IMR-90 (cell line): ENCODE measurements around the gene ABCA7. TPM values are rescaled to one million over a fixed set of nuclear protein-coding genes. Genes with fewer than 3 reads are reported as not detected.

Experiments used
- ATAC-seq: fragments of 200-7000 bp; cut with Tn5 transposase; 2 replicates; pipeline ENCODE4 v1.9.1; 2020; ENCODE audit warnings: low read depth, mild to moderate bottlenecking, moderate library complexity
- BruUV-seq: library from RNA; stranded (reverse); fragments of 400-500 nt; replicated peaks from 2 replicates; lab custom pipeline; 2021; lab: Mats Ljungman, UMichigan
- CTCF ChIA-PET: fragments of 300-600 bp; formaldehyde crosslinking; extraction: SDS; loops from one replicate; lab custom pipeline; 2021; ENCODE audit warnings: antibody characterized with exemption; lab: Yijun Ruan, JAX
- POLR2A ChIA-PET: fragments of 300-600 bp; sonication (Branson Sonifier 250); formaldehyde crosslinking; loops from one replicate; lab custom pipeline; 2022; ENCODE audit warnings: antibody characterized with exemption; ENCODE audit not compliant: unreplicated experiment; lab: Charles Lee
- DNase-seq: peaks from one replicate; pipeline ENCODE4 v3.0.0; 2013
- H2AFZ ChIP-seq: replicated peaks from 2 replicates; pipeline ENCODE3; 2013; ENCODE audit warnings: low read length, mild to moderate bottlenecking; ENCODE audit not compliant: poor library complexity
- H2AK5ac ChIP-seq: 2 replicates; pipeline ENCODE4 v1.6.1; 2013; ENCODE audit warnings: low read depth, low read length, inconsistent platforms
- H2AK9ac ChIP-seq: replicated peaks from 2 replicates; pipeline ENCODE3; 2013; ENCODE audit warnings: mild to moderate bottlenecking, low read depth, low read length, moderate library complexity; ENCODE audit not compliant: poor library complexity
- H2BK120ac ChIP-seq: 2 replicates; pipeline ENCODE4 v1.6.1; 2013; ENCODE audit warnings: low read depth, low read length, inconsistent platforms
- H2BK15ac ChIP-seq: 3 replicates; pipeline ENCODE4 v1.6.1; 2013; ENCODE audit warnings: low read depth, low read length, inconsistent platforms
- H2BK20ac ChIP-seq: 2 replicates; pipeline ENCODE4 v1.6.1; 2013; ENCODE audit warnings: low read depth, mild to moderate bottlenecking, inconsistent platforms, low read length, moderate library complexity
- H2BK5ac ChIP-seq: 2 replicates; pipeline ENCODE4 v1.6.1; 2013; ENCODE audit warnings: mild to moderate bottlenecking, low read depth, low read length, inconsistent platforms; ENCODE audit not compliant: poor library complexity, severe bottlenecking
- H3K14ac ChIP-seq: replicated peaks from 2 replicates; pipeline ENCODE4 v1.6.1; 2013; ENCODE audit warnings: low read depth, low read length, inconsistent platforms
- H3K18ac ChIP-seq: 2 replicates; pipeline ENCODE4 v1.6.1; 2013; ENCODE audit warnings: low read depth, low read length, control low read depth
- H3K23ac ChIP-seq: 2 replicates; pipeline ENCODE4 v1.6.1; 2013; ENCODE audit warnings: low read depth, low read length, inconsistent platforms
- H3K27ac ChIP-seq: 2 replicates; pipeline ENCODE4 v1.5.1; 2013; ENCODE audit warnings: mild to moderate bottlenecking, control low read depth, low read length; ENCODE audit not compliant: insufficient read depth
- H3K27me3 ChIP-seq: 2 replicates; pipeline ENCODE4 v1.6.1; 2013; ENCODE audit warnings: low read length; ENCODE audit not compliant: control insufficient read depth, insufficient read depth
- H3K36me3 ChIP-seq: 2 replicates; pipeline ENCODE4 v1.6.1; 2013; ENCODE audit warnings: low read length, mixed read lengths; ENCODE audit not compliant: control insufficient read depth, insufficient read depth
- H3K4ac ChIP-seq: 2 replicates; pipeline ENCODE4 v1.6.1; 2013; ENCODE audit warnings: low read depth, low read length, inconsistent platforms
- H3K4me1 ChIP-seq: 2 replicates; pipeline ENCODE4 v1.6.1; 2013; ENCODE audit warnings: low read length, mixed read lengths; ENCODE audit not compliant: control insufficient read depth, insufficient read depth
- H3K4me2 ChIP-seq: 2 replicates; pipeline ENCODE4 v1.6.1; 2013; ENCODE audit warnings: low read depth, mild to moderate bottlenecking, control low read depth, low read length, moderate library complexity
- H3K4me3 ChIP-seq: 2 replicates; pipeline ENCODE4 v1.5.1; 2013; ENCODE audit warnings: low read depth, mild to moderate bottlenecking, control low read depth, low read length, moderate library complexity; ENCODE audit not compliant: insufficient read depth
- H3K56ac ChIP-seq: 2 replicates; pipeline ENCODE4 v1.6.1; 2013; ENCODE audit warnings: low read length, inconsistent platforms; ENCODE audit not compliant: insufficient read depth; ENCODE audit errors: extremely low read depth
- H3K79me1 ChIP-seq, 2 experiments: 2 replicates each; pipeline ENCODE4 v1.6.1; 2013; ENCODE audit warnings: low read length in 2 of 2, inconsistent platforms in 1 of 2, low read depth in 1 of 2
- H3K9ac ChIP-seq: 2 replicates; pipeline ENCODE4 v1.6.1; 2013; ENCODE audit warnings: low read depth, low read length, control low read depth
- H3K9me1 ChIP-seq: 2 replicates; pipeline ENCODE4 v1.6.1; 2013; ENCODE audit warnings: low read length, inconsistent platforms; ENCODE audit not compliant: insufficient read depth
- H3K9me3 ChIP-seq: 2 replicates; pipeline ENCODE4 v1.6.1; 2013; ENCODE audit warnings: low read length; ENCODE audit not compliant: control insufficient read depth, insufficient read depth
- H4K20me1 ChIP-seq: 2 replicates; pipeline ENCODE4 v1.6.1; 2013; ENCODE audit warnings: low read length, inconsistent platforms; ENCODE audit not compliant: insufficient read depth
- H4K5ac ChIP-seq: 2 replicates; pipeline ENCODE4 v1.6.1; 2013; ENCODE audit warnings: mild to moderate bottlenecking, low read depth, low read length, control low read depth
- H4K8ac ChIP-seq, 2 experiments: 2 replicates each; pipeline ENCODE4 v1.6.1; 2013; ENCODE audit warnings: low read depth in 2 of 2, low read length in 2 of 2, control low read depth in 1 of 2, inconsistent platforms in 1 of 2
- H4K91ac ChIP-seq: 2 replicates; pipeline ENCODE4 v1.6.1; 2013; ENCODE audit warnings: low read depth, low read length, inconsistent platforms; ENCODE audit not compliant: insufficient read depth
- BHLHE40 ChIP-seq: fragments of 150-350 bp; IDR thresholded peaks from 2 replicates; pipeline ENCODE4 v1.6.1; 2016; ENCODE audit warnings: mild to moderate bottlenecking, low read depth, low read length
- ELK1 ChIP-seq: fragments of 150-350 bp; IDR thresholded peaks from 2 replicates; pipeline ENCODE4 v1.6.1; 2016; ENCODE audit warnings: low read depth, mild to moderate bottlenecking, low read length, moderate library complexity, borderline replicate concordance
- MAZ ChIP-seq: IDR thresholded peaks from 2 replicates; pipeline ENCODE4 v1.6.1; 2012; ENCODE audit warnings: low read depth, mild to moderate bottlenecking, low read length, improper control_type of control experiment, moderate library complexity, borderline replicate concordance
- NFE2L2 ChIP-seq: fragments of 150-350 bp; IDR thresholded peaks from 2 replicates; pipeline ENCODE4 v1.6.1; 2016; ENCODE audit warnings: low read depth, mild to moderate bottlenecking, low read length
- RAD21 ChIP-seq: IDR thresholded peaks from 2 replicates; pipeline ENCODE4 v1.6.1; 2012; ENCODE audit warnings: low read length, improper control_type of control experiment
- RFX5 ChIP-seq: IDR thresholded peaks from 2 replicates; pipeline ENCODE4 v1.8.0; 2012; ENCODE audit warnings: low read depth, mild to moderate bottlenecking, low read length, moderate library complexity
- SMC3 ChIP-seq: fragments of 150-350 bp; IDR thresholded peaks from 2 replicates; pipeline ENCODE4 v1.6.1; 2016; ENCODE audit warnings: low read depth, mild to moderate bottlenecking, antibody characterized with exemption, low read length, moderate library complexity
- USF2 ChIP-seq: fragments of 150-350 bp; IDR thresholded peaks from 2 replicates; pipeline ENCODE4 v1.6.1; 2017; ENCODE audit warnings: mild to moderate bottlenecking, antibody characterized with exemption, low read length, low read depth
- WGBS, 2 experiments: methylation state at CpG; one replicate each; pipeline versions ENCODE4 v1.1.5 to v1.1.7; 2013; ENCODE audit warnings: missing lambda C conversion rate in 2 of 2; ENCODE audit not compliant: insufficient read length in 1 of 2; ENCODE audit errors: extremely low coverage in 2 of 2; 5-methylcytosine and 5-hydroxymethylcytosine counted together
- dilution Hi-C: fragments of 300-500 bp; cut with HindIII; formaldehyde crosslinking; loops from one replicate; pipeline ENCODE4 v1.14.3; 2018; ENCODE audit warnings: low sequenced_read_pairs; ENCODE audit not compliant: unreplicated experiment
- in situ Hi-C: fragments of 300-500 bp; cut with MboI; formaldehyde crosslinking; loops from 3 replicates; pipeline ENCODE4 v1.14.3; 2019; ENCODE audit warnings: low sequenced_read_pairs, inconsistent platforms, mixed read lengths
- intact Hi-C: fragments of 100-400 bp; cut with micrococcal nuclease; formaldehyde crosslinking; loops from 2 replicates; pipeline ENCODE4 v1.10.0; 2022
- polyA plus RNA-seq, 3 experiments: library from polyadenylated mRNA; depleted of rRNA; stranded (reverse); fragments of >200 nt; gene quantifications; 2 replicates each; pipeline ENCODE4 v1.2.3, GENCODE V29; 2012; ENCODE audit warnings: low replicate concordance in 1 of 3
- total RNA-seq: library from RNA; depleted of rRNA; stranded (reverse); fragments of >200 nt; gene quantifications from 2 replicates; pipeline ENCODE4 v1.2.3, GENCODE V29; 2012

The ABCA7 gene
- total and polyA plus RNA-seq, 2 of the 4 experiments (the other 2 are of a cell fraction): 0.36 to 3.3 TPM

GRCh38 chr19:1087813-1088415, 48.0 kb downstream of the ABCA7 start:
- ATAC-seq: no peak
- in situ Hi-C loops: no loop called here
- Histone ChIP-seq H3K79me1 (peaks cover 0 to 9% of the 10 kb centered on the region in 2 experiments; a peak in 1 of 4 replicates), H2BK120ac (no peak overlapping the region), H4K20me1 (peaks cover 11% of the 10 kb centered on the region), H3K36me3 (peaks cover 39% of the 10 kb centered on the region), H2BK5ac (no peak overlapping the region), H3K4me1 (no peaks in the 10 kb centered on the region), H2AK9ac (no peak overlapping the region), H3K4me2 (no peak overlapping the region), H2AFZ (no peak overlapping the region), H3K23ac (no peak overlapping the region), H2AK5ac (no peak overlapping the region), H4K91ac (no peak overlapping the region), H2BK15ac (no peak overlapping the region), H3K18ac (no peak overlapping the region), H3K9ac (no peak overlapping the region), H3K4me3 (no peak overlapping the region), H3K9me3 (no peaks in the 10 kb centered on the region), H3K27ac (no peak overlapping the region), H3K4ac (no peak overlapping the region), H2BK20ac (no peak overlapping the region), H3K56ac (no peak overlapping the region), H4K5ac (no peak overlapping the region), H3K9me1 (no peaks in the 10 kb centered on the region), H3K27me3 (no peaks in the 10 kb centered on the region), H3K14ac (no peak overlapping the region), H4K8ac (no peak overlapping the region)
- dilution Hi-C loops: no loop called here
- TSS peak; percentile 24 for BruUV-seq
- CTCF ChIA-PET: interaction anchor here (0.6 kb wide), 2 partner anchors 23 to 106 kb away, joined by 3 read pairs; no protein-coding TSS in a partner anchor
- DNase-seq: no peak
- TF ChIP-seq RAD21: no peak
- TF ChIP-seq MAZ: no peak
- TF ChIP-seq BHLHE40: no peak
- TF ChIP-seq USF2: no peak
- no peak for TF ChIP-seq RFX5
- TF ChIP-seq NFE2L2: no peak
- no peak for TF ChIP-seq ELK1
- TF ChIP-seq SMC3: no peak
- intact Hi-C loops: no loop called here
- POLR2A ChIA-PET: no interaction called here
- 69% methylated on average over 6 of the region's 27 CpGs; no CpG with 5 or more reads in 1 of the 2 experiments for WGBS, 2 experiments
